ENCODE measurements around the gene MAPK11.

Gene MAPK11

DNA sequence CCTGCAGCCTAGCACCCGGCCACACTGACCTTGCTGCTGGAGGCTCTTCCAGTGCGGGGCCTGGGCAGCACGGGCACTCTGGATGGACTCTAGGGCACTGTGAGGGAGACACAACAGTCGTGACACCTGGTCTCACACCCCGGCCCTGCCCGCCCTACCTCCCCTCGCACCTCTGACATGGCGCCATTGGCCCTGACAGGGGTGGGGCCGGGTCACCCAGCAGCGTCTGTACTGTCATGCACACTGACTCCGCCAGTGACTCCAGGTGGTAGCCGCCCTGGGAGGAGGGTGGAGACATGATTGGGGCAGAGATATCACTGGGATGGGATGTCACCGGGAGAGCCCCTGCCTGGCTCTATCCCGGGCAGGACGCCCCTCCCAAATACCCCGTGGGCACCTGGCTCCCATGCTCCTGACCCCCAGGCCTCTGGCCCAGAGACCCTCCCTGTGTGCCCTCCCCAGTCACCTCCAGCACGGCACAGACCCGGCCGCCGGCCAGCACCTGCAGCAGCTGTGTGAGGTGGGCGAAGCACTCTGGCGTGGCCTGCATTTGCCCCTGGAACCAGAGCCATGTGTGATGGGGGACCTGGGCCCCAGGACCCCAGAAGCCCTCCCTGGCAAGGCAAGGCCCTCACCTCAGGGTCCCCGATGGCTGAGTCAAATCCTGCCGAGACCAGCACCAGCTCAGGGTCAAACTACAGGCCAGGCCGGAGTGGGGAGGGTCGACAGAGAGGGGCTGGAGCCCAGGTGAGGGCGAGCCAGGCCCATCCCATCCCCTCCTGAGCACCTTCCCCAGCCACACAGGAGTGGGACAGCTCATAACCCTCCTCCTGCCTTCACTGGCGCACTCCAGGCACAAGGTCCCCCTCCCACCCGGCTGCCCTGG lies 21.7 kb downstream of the MAPK11 start:
- no peak for DNase-seq (ENCODE audit: low spot score)

GRCh38 chr22:50247748-50248147 lies 22.4 kb downstream of the MAPK11 start:
- DNase-seq (ENCODE audit: low spot score) = peak; percentile 34

DNA sequence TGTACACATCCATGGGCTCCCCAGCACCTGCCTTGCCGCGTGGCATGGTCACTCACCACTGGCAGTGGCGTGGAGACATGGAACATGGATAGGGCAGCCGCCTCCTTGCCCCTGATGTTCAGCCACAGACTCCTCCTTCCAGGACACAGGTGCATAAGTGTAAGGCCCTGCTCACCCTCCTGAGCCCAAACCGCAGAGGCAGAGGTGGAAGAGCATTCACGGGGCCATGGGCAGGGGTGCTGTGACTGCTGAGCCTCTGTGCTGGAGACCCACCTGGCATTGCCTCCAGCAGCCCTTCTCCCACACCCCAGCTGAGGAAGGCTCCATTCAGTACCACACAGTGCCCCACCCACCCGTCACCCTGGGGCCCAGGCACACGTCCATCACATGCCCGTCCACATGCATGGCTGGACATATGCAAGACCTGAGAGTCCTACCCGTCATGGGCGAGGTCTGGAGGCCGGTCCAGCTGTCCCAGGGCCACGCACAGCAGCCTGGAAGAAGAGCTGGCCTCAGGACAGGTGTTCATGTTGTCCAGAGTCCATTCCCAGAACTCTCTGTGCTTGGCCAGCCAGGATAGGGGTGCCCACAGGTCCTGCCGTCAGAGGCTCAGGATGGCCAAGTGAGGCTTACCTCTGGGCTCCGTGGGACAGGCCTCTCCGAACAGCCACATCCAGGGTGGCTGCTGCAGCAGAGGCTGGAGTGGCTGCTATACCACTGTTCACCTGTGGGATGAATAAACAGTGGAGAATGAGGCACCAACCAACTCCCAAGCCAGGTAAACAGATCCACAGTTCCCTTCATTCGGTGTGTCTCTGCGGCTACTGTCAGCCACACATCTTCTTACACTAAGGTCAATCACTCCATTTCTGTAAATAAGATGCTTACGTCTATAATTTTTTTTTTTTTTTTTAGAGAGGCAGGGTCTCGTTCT lies 23.7 kb downstream of the MAPK11 start:
- no peak for DNase-seq (ENCODE audit: low spot score)

- no peak for DNase-seq (ENCODE audit: low spot score)
Observed at GRCh38 chr22:50245214-50246072, 24.7 kb downstream of the MAPK11 start.

DNA sequence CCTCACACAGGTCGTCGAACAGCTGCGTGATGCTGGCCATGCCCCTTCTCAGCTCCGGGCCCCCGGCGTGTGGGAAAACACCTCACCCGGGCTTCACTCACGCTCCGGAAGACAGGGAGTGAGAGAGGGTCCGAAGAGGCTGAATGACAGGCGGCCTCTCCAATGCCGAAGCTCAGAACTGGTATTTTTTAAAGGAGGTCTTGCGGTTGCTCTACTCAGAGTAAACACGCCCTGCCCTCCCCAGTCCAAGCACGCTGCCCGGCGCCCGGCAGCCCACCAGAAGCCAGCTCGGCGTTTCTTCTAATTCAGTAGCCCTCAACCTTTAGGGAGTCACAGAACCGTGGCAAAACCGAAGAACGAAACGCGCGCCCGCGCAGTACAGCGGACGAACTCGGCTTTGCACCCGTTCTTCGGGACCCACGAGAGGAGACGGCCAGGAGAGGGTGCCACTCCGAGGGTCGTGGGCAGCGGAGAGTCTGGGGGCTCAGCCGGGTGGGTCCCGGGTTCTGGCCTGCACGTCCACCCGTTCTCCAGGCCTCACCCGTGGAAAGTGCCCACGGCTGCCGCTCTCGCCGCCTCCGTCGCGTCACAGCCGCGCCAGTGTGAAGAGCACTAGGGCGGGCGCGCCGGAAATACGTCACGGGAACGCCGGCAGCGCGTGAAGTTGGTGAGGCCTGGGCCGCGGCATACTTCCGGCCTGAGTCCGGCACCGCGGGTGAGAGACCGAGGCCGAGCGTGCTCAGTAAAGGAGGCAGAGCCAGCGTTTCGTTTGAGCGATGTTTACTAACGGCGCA lies 25.6 kb downstream of the MAPK11 start, which contains the start of gene TUBGCP6:
TUBGCP6 (minus strand) TSS at position 604 of the 794 bp plus-strand sequence; CDS start at position 40, 564 bp downstream.
- peak; percentile 97 for DNase-seq (ENCODE audit: low spot score)

DNA sequence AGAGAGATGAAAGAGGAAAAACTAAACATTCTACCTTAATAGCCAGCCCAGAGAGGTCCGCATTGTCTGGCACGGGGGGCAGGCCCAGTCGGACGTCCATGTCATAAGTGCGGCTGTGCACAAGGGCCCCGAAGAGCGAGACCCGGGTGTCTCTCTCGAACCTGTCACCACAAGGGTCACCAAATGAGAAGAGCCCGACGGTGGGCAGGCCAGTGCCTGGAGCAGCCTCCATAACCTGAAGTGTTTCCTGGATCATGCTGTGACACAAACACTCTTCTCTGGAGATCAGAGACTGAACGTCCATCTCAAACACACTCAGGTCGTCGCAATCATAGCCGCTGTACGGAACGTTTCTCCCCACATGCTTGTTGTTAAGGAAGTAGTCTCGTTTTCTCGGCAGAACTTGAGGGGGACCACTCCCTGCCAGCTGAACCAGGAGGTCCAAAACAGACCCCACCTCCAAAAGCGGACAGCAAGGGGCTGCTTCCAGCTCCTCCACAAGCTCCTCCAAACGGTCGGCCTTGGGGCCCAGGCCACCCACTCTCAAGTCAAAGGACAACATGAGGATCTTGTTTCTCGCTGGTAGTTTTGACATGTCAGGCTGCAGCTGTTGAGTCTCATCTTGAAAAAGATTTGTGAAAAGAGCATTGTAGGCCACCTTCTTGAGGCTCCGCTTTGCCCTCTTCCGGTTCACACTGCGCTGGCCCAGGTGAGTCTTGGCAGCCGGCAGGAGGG lies 26.3 kb downstream of the MAPK11 start:
- no peak for DNase-seq (ENCODE audit: low spot score)

DNA sequence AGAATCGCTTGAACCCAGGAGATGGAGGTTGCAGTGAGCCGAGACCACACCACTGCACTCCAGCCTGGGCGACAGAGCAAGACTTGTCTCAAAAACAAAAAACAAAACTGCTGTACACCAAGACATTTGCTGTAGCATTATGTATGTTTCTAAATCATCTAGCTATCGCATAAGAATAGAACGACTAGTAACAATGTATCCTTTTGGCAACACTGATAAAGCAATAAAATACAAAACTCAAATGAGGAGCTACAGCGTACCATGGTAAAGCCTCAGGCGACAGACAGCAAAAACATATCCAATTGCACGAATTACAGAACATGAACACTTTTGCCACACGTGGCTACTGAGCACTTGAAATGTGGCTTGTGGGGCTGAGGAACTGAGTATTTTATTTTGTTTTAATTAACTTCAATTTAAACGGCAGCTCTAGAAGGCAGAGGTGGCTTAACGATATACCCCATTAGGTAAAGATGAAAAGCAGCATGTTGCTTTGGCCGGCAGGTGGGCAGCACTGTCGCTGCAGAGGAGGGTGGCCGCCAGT lies 27.7 kb downstream of the MAPK11 start:
- DNase-seq (ENCODE audit: low spot score) = no peak

DNA sequence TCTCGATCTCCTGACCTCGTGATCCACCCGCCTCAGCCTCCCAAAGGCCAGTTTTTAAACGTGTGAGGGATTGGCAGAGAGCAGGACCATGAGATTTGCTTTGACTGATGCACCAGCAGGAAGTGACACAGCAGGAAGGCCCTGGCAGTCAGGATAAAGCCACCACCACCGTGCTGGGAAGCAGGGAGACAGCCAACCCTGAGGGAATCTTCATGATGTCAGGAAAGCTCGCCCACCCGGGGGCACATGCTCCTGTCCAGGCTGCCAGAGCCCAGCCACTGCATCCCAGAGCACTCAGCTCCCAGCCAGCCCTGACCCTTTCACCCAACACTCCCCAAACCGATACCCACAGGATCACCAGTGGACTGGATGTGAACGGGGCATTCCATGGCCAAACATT lies 31.4 kb downstream of the MAPK11 start:
- no peak for DNase-seq (ENCODE audit: low spot score)

DNA sequence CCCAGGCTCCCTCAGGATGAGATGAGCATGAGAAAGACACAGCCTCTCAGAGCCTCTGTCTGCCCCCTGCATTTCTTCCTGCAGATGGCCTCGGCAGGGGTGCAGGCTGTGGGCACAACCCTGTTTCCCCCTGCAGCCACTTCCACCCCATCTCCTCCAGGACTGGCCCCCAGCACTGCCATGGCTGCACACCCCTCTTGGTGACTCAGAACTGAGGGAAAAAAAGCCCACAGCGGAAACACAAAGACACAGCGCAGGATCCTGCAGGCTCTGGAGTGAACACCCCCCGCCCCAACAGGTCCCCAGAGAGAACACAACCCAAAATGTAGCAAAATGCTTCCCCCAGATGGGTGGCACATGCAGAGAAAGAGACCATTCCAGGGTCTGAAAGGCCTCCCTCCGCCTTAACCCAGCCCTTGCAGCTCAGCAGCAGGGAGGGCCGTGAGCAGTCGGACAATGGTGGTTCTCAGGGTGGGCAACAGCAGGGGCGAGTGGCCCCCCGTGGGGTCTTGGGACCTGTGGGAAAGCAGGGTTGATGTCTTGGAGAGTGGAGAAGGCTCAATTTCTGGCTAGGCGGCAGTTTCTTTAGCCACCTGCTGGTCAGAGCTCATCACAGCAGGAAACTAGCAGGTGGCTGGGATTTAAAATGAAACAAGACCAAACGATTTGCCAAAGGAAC lies 33.3 kb downstream of the MAPK11 start:
- DNase-seq (ENCODE audit: low spot score) = no peak

- no peak for DNase-seq (ENCODE audit: low spot score)
Observed at GRCh38 chr22:50233223-50233622, 37.0 kb downstream of the MAPK11 start.

- DNase-seq (ENCODE audit: low spot score) = no peak
Observed at GRCh38 chr22:50232481-50233151, 37.6 kb downstream of the MAPK11 start.

DNA sequence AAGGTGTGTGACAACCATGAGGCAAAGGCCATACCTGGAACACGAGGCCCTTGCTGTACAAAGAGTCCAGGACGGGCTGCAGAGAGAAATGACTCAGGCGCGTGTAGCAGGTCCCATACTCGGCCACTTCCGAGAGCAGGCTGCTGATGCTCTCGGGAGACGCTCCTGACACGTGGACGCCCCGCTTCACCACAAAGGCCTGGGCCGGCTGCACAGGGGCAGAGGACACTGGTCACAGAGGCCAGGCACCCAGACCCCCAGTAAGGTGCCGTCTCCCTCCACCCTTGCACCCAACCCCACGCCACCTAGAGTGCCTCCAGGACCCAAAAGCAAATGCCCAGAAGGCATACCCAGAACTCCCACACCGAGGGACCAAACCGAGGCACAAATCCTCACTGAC lies 40.8 kb downstream of the MAPK11 start:
- DNase-seq (ENCODE audit: low spot score) = no peak

- DNase-seq (ENCODE audit: low spot score) = no peak
Observed at GRCh38 chr22:50228366-50228765, 41.8 kb downstream of the MAPK11 start.

DNA sequence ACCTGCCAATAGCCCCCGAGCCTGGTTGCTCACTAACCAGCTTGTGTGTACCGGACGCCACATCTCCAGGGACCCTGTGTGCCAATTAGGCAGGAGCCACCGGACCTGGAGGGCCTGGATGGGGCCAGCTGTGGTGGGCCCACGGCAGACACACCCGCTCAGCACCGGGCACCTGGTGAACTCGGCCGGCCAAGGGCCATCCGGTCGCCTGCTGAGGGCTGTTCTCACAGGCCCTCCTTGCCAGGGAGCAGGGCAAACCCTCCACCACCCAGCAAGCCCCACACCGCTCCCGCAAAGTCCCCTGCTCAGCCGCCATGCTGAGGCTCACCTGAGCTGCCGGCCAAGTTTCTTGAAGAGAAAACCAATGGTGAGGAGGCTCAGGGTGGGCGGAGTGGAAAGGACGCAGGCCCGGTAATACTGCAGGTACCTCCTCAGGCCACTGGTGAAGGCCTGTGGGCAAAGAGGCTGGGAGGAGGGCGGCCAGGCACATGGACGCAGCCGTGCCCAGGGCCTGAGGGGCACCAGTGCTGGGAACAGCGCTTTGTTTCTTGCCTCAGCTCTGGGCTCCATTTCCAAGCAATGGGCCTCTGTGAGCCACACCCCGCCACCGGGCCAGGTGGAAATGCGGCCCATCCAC lies 42.5 kb downstream of the MAPK11 start:
- no peak for DNase-seq (ENCODE audit: low spot score)

DNA sequence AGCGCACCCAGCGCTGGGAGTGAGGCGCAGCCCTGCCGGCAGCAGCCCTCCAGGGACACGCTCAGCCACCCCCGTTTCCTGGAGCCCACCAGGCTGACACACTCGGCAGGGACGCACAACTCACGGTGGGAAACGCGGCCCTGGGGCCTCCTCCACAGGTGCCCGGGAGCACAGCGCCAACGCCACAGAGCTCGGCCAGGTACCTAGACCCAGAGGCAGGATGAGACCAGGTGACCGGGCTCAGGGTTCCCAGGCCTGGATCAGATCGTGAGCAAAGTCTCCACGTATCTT lies 43.4 kb downstream of the MAPK11 start:
- DNase-seq (ENCODE audit: low spot score) = no peak

DNA sequence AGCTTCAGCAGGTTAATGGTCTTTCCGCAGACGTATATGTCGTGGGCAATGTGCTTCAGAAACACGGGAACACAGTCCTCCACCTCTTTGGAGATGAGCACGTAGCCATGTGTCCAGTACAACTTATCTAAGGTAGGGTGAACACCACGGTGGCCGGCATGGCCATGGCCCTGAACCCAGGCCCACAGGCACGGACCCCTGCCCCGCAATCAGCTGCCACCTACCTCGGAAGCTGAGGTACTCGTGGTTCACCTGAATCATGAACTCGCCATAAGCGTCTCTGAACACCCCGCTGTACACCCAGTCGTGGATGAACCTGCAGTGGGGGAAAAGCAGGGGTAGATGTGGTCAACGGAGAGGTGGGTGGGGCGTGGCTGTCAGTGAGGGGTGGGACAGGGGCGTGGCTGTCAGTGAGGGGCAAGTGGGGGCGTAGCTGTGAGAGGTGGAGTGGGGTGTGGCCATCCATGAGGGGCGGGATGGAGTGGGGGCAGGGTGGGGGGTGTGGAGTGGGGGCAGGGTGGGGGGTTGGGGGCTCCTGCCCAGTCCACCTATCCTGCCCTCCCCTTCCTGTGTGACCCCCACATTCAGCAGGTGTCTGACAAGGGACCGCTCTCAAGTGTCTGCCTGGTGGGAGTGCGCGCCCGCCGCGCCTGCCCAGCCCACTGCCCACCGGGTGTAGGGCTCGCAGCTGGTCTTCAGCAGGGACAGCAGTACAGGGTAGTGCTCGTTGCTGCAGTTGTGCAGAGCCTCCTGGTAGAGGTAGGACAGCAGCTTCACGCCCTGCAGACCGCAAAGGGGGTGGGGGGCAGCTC lies 43.9 kb downstream of the MAPK11 start:
- no peak for DNase-seq (ENCODE audit: low spot score)

DNA sequence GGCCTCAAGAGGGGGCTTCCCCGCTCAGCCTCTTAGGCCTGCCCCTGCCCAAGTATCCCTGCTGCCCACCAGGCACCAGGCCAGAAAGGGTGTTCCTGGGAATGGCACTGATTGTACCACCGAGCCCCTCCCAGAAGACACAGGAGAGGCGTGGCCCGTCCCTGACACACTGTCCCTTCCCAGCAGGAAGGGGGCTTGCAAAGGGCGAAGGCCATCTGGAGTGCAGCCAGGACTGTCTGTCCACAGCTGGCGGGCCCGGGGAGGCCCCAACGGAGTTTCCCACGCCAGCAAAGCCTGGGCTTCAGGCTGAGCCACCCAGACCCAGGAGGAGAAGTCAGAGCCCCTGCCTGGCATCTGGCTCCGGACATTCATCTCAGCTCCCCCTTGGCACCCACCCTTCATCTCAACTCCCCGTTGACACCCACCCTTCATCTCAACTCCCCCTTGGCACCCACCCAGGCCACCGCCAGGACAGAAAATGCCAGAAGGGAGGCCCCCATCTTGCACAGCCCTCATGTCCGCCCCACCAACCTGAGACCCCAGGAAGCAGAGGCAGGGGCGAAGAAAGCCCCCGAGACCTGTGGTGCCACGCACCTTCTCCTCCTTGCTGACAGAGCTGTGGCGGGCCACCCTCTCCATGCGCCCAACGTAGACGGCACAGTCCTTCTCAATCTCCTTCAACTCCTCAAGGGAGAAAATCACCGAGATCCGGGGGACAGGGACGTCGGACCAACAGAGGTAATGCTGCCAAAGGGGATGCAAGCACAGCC lies 44.8 kb downstream of the MAPK11 start:
- no peak for DNase-seq (ENCODE audit: low spot score)

Measured in AG20443 (cell line).